OCI-M1 (cell line): ENCODE measurements around the gene TPST1.

ENCODE experiments used
- DNase-seq: peaks from one replicate; lab custom pipeline; 2025; lab: John Stamatoyannopoulos, UW

TPST1 gene

GRCh38 chr7:66283003-66283920, 78.1 kb downstream of the TPST1 start:
- DNase-seq: no peak

- DNase-seq: peak; percentile 80
These were observed 90.9 kb downstream of the TPST1 start for GRCh38 chr7:66296001-66296521.

DNA sequence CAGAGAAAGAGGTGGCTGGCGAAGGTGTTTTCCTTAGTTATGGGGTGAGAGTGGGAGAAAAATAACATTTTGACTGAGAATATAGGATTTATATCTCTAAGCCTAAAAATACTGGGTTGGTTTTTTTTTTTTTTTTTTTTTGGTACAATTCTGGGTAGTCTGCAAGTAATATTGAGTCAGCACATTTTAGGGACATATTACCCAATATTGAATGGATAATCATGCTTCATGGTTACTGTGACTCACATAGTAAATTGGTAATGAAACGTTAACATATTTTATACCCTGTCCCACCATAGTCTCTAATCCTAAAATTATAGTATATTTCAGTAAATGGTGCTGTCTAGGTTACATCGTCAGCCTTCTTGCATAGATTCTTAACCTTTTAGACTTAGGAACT, 91.4 kb downstream of the TPST1 start:
- DNase-seq: no peak

- peak; percentile 31 for DNase-seq
These were observed 92.4 kb downstream of the TPST1 start for GRCh38 chr7:66297579-66297978.

GRCh38 chr7:66301249-66301648, 96.1 kb downstream of the TPST1 start:
- no peak for DNase-seq

- DNase-seq: no peak
These were observed 96.6 kb downstream of the TPST1 start for GRCh38 chr7:66301737-66302136.

- DNase-seq: no peak
These were observed 98.5 kb downstream of the TPST1 start for GRCh38 chr7:66303454-66304155.

DNA sequence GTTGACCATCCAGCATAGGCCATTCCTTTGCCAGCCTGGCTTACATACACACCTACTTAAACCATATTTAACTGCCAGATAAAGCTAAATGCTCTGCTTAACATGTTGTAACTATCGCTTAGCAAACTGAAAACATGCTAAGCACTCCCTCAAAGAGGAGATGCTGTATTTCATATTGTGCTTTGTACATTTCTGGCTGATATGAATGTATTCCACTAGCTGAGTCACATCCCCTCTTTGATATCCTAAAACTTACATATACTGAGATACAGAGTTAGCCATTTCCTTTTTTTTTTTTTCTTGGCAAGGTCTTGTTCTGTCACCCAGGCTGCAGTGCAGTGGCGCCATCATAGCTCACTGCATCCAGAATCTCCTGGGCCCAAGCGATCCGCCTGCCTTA, 99.4 kb downstream of the TPST1 start:
- DNase-seq: peak; percentile 34

- DNase-seq: no peak
These were observed 101.1 kb downstream of the TPST1 start for GRCh38 chr7:66306243-66306642.

- DNase-seq: no peak
These were observed 102.6 kb downstream of the TPST1 start for GRCh38 chr7:66307591-66308215.

DNA sequence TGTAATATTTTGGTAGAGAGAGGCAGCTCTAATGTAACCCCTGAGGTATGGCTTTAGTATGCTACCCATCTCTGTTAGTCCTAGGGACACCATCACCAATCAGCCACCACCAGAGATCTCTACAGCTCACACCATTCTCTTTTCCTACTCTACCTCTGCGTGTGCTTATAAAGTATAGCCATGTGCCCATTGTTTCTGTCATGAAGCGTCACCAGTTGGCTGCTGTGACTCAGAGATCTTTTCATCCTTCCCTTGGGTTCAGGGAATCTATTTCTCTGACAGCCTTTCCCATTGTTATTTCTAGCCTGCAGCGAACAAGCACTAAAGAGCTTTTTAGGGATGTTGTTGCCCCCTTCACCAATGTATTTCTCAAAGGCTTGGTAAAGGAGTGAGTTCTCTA, 103.3 kb downstream of the TPST1 start:
- no peak for DNase-seq

DNA sequence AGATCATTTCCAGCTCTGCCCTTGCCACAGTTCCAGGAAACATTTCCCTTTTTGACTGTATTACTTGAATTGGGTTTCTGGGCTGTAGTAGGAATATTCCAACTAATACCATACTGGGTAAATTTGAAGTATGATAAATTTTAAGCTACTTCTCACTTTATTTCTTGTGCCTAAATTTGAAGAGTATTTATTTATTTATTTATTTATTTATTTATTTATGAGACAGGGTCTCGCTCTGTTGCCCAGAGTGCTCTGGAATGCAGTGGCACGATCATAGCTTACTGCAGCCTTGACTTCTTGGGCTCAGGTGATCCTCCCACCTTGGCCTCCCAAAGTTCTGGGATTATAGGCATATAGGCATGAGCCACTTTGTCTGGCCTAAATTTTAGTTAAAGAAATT, 105.5 kb downstream of the TPST1 start:
- DNase-seq: no peak

GRCh38 chr7:66313886-66314568, 108.9 kb downstream of the TPST1 start:
- DNase-seq: no peak

DNA sequence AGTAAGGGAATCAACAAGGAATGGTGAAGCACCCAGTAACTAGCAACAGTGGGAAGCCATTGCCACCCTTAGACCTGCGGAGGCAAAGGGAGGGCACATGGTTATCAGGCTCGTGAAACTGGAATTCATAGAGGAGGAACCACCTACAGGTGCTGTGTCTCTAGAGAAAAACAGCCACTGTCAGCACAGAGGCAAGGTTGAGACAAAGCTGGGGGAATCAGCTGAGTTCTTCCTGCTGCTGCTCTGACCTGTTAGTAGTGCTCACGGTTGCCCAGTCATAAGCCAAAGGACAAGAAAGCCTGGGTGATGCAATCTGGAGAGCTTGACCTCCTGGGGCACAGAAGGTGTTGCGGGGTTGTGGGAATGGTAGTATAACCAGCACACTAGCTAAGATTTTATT, 110.1 kb downstream of the TPST1 start:
- no peak for DNase-seq

DNA sequence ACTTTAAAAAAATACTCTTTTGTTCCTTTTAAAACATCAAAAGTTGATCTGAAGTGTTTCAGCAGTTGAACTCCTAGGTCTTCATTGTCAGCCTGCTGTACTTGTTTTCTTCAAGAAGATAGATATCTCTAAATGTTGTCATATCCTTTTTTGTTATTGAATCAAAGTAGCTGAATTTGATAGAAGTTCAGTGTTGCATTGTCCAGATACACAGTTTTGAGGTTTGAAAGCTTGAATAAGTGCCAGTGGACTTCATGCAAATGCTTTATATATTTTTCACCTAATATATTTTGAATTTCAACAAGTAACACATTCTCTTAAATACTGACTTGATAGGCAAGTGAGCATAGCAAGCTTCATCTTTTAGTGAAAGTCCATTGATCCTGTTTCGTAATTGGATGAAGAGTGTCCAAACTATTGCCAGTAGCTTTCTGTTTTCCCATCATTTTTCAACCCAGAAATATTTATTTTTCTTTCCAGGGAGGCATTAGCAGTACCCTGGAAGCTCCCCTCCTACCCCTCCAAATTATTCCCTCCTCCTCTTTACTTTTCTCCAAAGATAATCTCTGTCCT, 114.4 kb downstream of the TPST1 start:
- no peak for DNase-seq

GRCh38 chr7:66321283-66321682, 116.1 kb downstream of the TPST1 start:
- no peak for DNase-seq

DNA sequence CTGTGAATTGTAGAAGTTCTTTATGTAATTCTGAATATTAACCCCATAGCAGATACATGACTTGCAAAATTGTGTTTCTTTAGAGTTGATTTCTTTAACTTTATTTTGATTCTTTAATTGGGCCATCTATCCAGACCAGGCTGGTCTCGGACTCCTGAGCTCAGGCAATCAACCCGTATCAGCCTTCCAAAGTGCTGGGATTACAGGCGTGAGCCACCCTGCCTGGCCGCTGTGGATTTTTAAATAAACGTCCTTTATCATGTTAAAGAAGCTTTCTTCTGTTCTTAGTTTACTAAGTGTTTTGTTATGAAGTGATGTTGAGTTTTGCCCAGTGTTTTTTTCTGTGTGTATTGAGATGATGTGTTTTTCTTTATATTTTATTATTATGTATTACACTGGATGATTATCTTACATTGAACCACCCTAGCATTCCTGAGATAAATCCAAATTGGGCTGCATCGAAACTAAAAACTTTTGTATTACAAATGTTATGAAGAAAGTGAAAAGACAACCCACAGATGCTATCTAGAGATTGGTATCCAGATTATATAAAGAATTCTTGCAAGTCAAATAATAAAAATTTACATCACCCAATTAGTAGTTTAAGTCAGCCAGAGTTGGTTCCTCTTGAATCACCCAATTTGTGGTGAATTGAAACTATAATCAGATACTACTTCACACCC, 118.1 kb downstream of the TPST1 start:
- no peak for DNase-seq

GRCh38 chr7:66324985-66325384, 119.9 kb downstream of the TPST1 start:
- peak; percentile 41 for DNase-seq

DNA sequence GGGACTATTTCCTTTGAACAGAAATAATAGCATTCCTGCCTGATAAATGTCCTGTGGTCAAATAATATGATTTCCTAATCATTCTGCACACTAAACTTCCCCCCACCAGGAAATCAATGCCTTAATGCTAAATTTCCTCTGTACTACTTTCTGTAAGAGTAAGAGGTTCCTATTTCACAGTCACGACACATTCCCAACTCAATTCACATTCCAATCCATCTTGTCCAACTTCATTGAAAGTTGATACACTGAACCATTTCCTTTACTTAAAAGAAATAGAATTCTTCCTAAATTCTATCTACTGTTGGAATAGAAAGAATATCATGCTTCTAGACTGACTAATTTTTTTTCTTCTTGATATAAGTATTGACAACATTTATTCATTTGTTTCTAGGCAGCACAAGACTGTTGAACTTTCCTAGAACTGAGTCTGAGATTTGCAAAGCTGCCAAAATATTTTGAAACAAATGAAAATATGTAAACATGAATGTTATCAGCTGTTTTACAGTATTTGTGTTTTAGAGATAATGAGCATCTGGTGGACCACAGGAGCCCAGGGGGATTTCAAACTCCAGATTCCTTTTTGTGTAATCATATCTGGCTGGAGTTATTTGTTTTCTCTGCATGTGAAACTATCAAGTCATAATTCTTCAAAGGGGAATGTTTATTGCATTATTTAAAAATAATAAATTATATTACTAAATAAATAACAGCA, 121.5 kb downstream of the TPST1 start:
- peak; percentile 37 for DNase-seq

GRCh38 chr7:66330961-66331360, 125.8 kb downstream of the TPST1 start:
- DNase-seq: no peak
